Gastroesophageal sphincter (tissue), 3 donors: ENCODE measurements around the gene FOXO3.

ENCODE experiments used
- CTCF ChIP-seq, 4 experiments: fragments of 200-600 bp in 2 of 4; fragments of 450-650 bp in 2 of 4; sonication (generic) in 1 of 4; IDR thresholded peaks; one replicate each; pipeline ENCODE4 v1.5.1; 2017 to 2019; ENCODE audit warnings: antibody characterized with exemption in 4 of 4, mild to moderate bottlenecking in 2 of 4, moderate library complexity in 2 of 4
- EP300 ChIP-seq: sonication (generic); formaldehyde crosslinking; IDR thresholded peaks from one replicate; pipeline ENCODE4 v1.6.1; 2017; ENCODE audit warnings: antibody characterized with exemption, mild to moderate bottlenecking
- POLR2A ChIP-seq, 2 donors: fragments of 450-650 bp; IDR thresholded peaks; one replicate each; pipeline ENCODE4 v1.6.1; 2017; ENCODE audit warnings: antibody characterized with exemption in 2 of 2, mild to moderate bottlenecking in 2 of 2, moderate library complexity in 1 of 2

- peak in 2 of 4 experiments; percentile 15 to 21 for TF ChIP-seq CTCF (IDR thresholded peaks at IDR 0.05)
- TF ChIP-seq POLR2A (IDR thresholded peaks at IDR 0.05), result peak; percentile 30 to 53
- TF ChIP-seq EP300, result no peak
Measured at GRCh38 chr6:108562503-108562993, 1.8 kb downstream of the FOXO3 start.
